LHCN-M2 (cell line): ENCODE data around the gene RAX. TPM values are rescaled to one million over a fixed set of nuclear protein-coding genes. Genes with fewer than 3 reads are reported as not detected.

Experiments used
- DNase-seq: peaks from one replicate; pipeline ENCODE4 v3.0.0-alpha.2; 2012; ENCODE audit warnings: low read depth
- polyA plus RNA-seq: library from polyadenylated mRNA; unstranded; fragments of >200 nt; gene quantifications from one replicate; pipeline ENCODE4 v1.2.1, GENCODE V29; 2012; ENCODE audit warnings: missing spikeins
- total RNA-seq: library from RNA; depleted of rRNA; stranded (reverse); fragments of >200 nt; gene quantifications from 2 replicates; pipeline ENCODE4 v1.2.3, GENCODE V29; 2014; rRNA removed

The RAX gene
- total RNA-seq, result not detected in 2 replicates
- polyA plus RNA-seq, result not detected

GRCh38 chr18:59272891-59273758, at the start of gene RAX:
Gene RAX (minus strand): TSS chr18:59273454. CDS start chr18:59273206, 248 bp downstream.
- no peak for DNase-seq

- no peak for DNase-seq
Measured at GRCh38 chr18:59318460-59319050, 45.3 kb upstream of the RAX start, which contains the start of gene CPLX4. Gene CPLX4 (minus strand): TSS chr18:59318649. CDS start chr18:59318462, 187 bp downstream.

- DNase-seq, result peak; percentile 26
Measured at GRCh38 chr18:59311631-59312030, 38.4 kb upstream of the RAX start.

GRCh38 chr18:59308938-59309260, 35.6 kb upstream of the RAX start:
- DNase-seq, result no peak

GRCh38 chr18:59308248-59308937, 35.1 kb upstream of the RAX start:
- DNase-seq, result peak; percentile 44

GRCh38 chr18:59306640-59307039, 33.4 kb upstream of the RAX start:
- DNase-seq, result no peak

- DNase-seq, result no peak
Measured at GRCh38 chr18:59305295-59305694, 32.0 kb upstream of the RAX start.

- no peak for DNase-seq
Measured at GRCh38 chr18:59303656-59304195, 30.5 kb upstream of the RAX start.

GRCh38 chr18:59303006-59303405, 29.8 kb upstream of the RAX start:
- DNase-seq, result no peak

- no peak for DNase-seq
Measured at GRCh38 chr18:59301929-59302328, 28.7 kb upstream of the RAX start.

GRCh38 chr18:59300676-59301285, 27.5 kb upstream of the RAX start:
- DNase-seq, result no peak

- DNase-seq, result no peak
Measured at GRCh38 chr18:59298871-59299270, 25.6 kb upstream of the RAX start.

GRCh38 chr18:59293317-59293716, 20.1 kb upstream of the RAX start:
- no peak for DNase-seq

- no peak for DNase-seq
Measured at GRCh38 chr18:59286341-59286740, 13.1 kb upstream of the RAX start.

- no peak for DNase-seq
Measured at GRCh38 chr18:59282341-59282740, 9.1 kb upstream of the RAX start.

GRCh38 chr18:59279722-59280121, 6.5 kb upstream of the RAX start:
- no peak for DNase-seq

GRCh38 chr18:59279193-59279592, 5.9 kb upstream of the RAX start:
- no peak for DNase-seq

- DNase-seq, result no peak
Measured at GRCh38 chr18:59278793-59279192, 5.5 kb upstream of the RAX start.

GRCh38 chr18:59276047-59276446, 2.8 kb upstream of the RAX start:
- no peak for DNase-seq

GRCh38 chr18:59275406-59275949, 2.2 kb upstream of the RAX start:
- DNase-seq, result no peak

- DNase-seq, result no peak
Measured at GRCh38 chr18:59274533-59274928, 1.3 kb upstream of the RAX start.
